HEK293 (cell line): ENCODE measurements around the gene NFE2L3.

Source experiments
- CTCF ChIA-PET: fragments of 350-600 bp; formaldehyde crosslinking; extraction: SDS; loops from one replicate; lab custom pipeline; 2021; ENCODE audit warnings: antibody characterized with exemption; lab: Yijun Ruan, JAX
- POLR2A ChIA-PET: fragments of 300-600 bp; formaldehyde crosslinking; extraction: SDS; loops from one replicate; lab custom pipeline; 2020; ENCODE audit warnings: antibody characterized with exemption, inconsistent platforms; lab: Yijun Ruan, JAX
- H3K27ac ChIP-seq: fragments of 200-500 bp; sonication (Bioruptor generic); 2 replicates; pipeline ENCODE4 v1.5.1; 2014; ENCODE audit warnings: low read depth, low read length, control low read depth, inconsistent platforms; ENCODE audit errors: extremely low read depth
- H3K36me3 ChIP-seq, 2 experiments: fragments of 200-500 bp in 1 of 2; sonication (Bioruptor generic) in 1 of 2; 1 replicate in 1 of 2; 2 replicates in 1 of 2; pipeline ENCODE4 v1.5.1; 2014 to 2017; ENCODE audit warnings: inconsistent platforms in 2 of 2, low read length in 2 of 2; ENCODE audit not compliant: control insufficient read depth in 2 of 2, insufficient read depth in 1 of 2
- H3K4me1 ChIP-seq: fragments of 200-500 bp; sonication (Bioruptor generic); 2 replicates; pipeline ENCODE4 v1.5.1; 2014; ENCODE audit warnings: mild to moderate bottlenecking, low read length, inconsistent platforms; ENCODE audit not compliant: control insufficient read depth, insufficient read depth
- H3K4me3 ChIP-seq: 2 replicates; pipeline ENCODE4 v1.5.1; 2011; ENCODE audit warnings: low read depth, mild to moderate bottlenecking, control low read depth, low read length, moderate library complexity
- H3K9me3 ChIP-seq: fragments of 200-500 bp; sonication (Bioruptor generic); 2 replicates; pipeline ENCODE4 v1.5.1; 2014; ENCODE audit warnings: low read depth, low read length, inconsistent platforms; ENCODE audit not compliant: control insufficient read depth, insufficient read depth
- BCL11A ChIP-seq: fragments of 450-650 bp; formaldehyde crosslinking; IDR thresholded peaks from 2 replicates; pipeline ENCODE4 v1.5.1; 2016; ENCODE audit warnings: low read depth, missing biosample characterization, missing genetic modification characterization
- GLI4 ChIP-seq: fragments of 450-650 bp; formaldehyde crosslinking; IDR thresholded peaks from 2 replicates; pipeline ENCODE4 v1.5.1; 2016; ENCODE audit warnings: missing biosample characterization, missing genetic modification characterization
- IKZF3 ChIP-seq: fragments of 450-650 bp; IDR thresholded peaks from 2 replicates; pipeline ENCODE4 v1.5.0; 2018; ENCODE audit warnings: missing biosample characterization, mild to moderate bottlenecking, missing genetic modification characterization, moderate library complexity
- INSM2 ChIP-seq: fragments of 450-650 bp; formaldehyde crosslinking; IDR thresholded peaks from 2 replicates; pipeline ENCODE4 v1.5.1; 2016; ENCODE audit warnings: missing biosample characterization, missing genetic modification characterization
- SP2 ChIP-seq: fragments of 450-650 bp; formaldehyde crosslinking; IDR thresholded peaks from 2 replicates; pipeline ENCODE4 v1.5.1; 2016; ENCODE audit warnings: missing biosample characterization, missing genetic modification characterization
- SP3 ChIP-seq: fragments of 450-650 bp; formaldehyde crosslinking; IDR thresholded peaks from 2 replicates; pipeline ENCODE4 v1.5.1; 2016; ENCODE audit warnings: missing biosample characterization, missing genetic modification characterization
- TCF7L2 ChIP-seq: IDR thresholded peaks from 2 replicates; pipeline ENCODE4 v1.6.1; 2011; ENCODE audit warnings: low read depth, mild to moderate bottlenecking, inconsistent platforms, low read length, moderate library complexity, borderline replicate concordance
- TRIM28 ChIP-seq: IDR thresholded peaks from 2 replicates; pipeline ENCODE4 v1.6.1; 2011; ENCODE audit warnings: low read length, control low read depth, borderline replicate concordance
- YY2 ChIP-seq: fragments of 450-650 bp; formaldehyde crosslinking; IDR thresholded peaks from 2 replicates; pipeline ENCODE4 v1.5.1; 2016; ENCODE audit warnings: missing biosample characterization, missing genetic modification characterization
- ZBTB17 ChIP-seq: fragments of 450-650 bp; formaldehyde crosslinking; IDR thresholded peaks from 2 replicates; pipeline ENCODE4 v1.5.1; 2016; ENCODE audit warnings: missing biosample characterization, missing genetic modification characterization
- ZBTB7A ChIP-seq: fragments of 450-650 bp; formaldehyde crosslinking; IDR thresholded peaks from 2 replicates; pipeline ENCODE4 v1.5.1; 2016; ENCODE audit warnings: low read depth, missing biosample characterization, missing genetic modification characterization
- ZFHX2 ChIP-seq: fragments of 450-650 bp; formaldehyde crosslinking; conservative IDR thresholded peaks from 2 replicates; pipeline ENCODE4 v1.5.1; 2016; ENCODE audit warnings: missing biosample characterization, missing genetic modification characterization
- ZNF221 ChIP-seq: fragments of 450-650 bp; formaldehyde crosslinking; IDR thresholded peaks from 2 replicates; pipeline ENCODE4 v1.5.1; 2017; ENCODE audit warnings: missing biosample characterization, missing genetic modification characterization, borderline replicate concordance
- ZNF37A ChIP-seq: fragments of 450-650 bp; IDR thresholded peaks from 2 replicates; pipeline ENCODE4 v1.5.1; 2018; ENCODE audit warnings: missing biosample characterization, missing genetic modification characterization
- ZNF416 ChIP-seq: fragments of 450-650 bp; formaldehyde crosslinking; IDR thresholded peaks from 2 replicates; pipeline ENCODE4 v1.5.1; 2016; ENCODE audit warnings: missing biosample characterization, missing genetic modification characterization
- ZNF426 ChIP-seq: fragments of 450-650 bp; formaldehyde crosslinking; IDR thresholded peaks from 2 replicates; pipeline ENCODE4 v1.5.1; 2017; ENCODE audit warnings: missing biosample characterization, missing genetic modification characterization, mild to moderate bottlenecking, inconsistent platforms, moderate library complexity
- ZNF629 ChIP-seq: fragments of 450-650 bp; formaldehyde crosslinking; IDR thresholded peaks from 2 replicates; pipeline ENCODE4 v1.5.1; 2017; ENCODE audit warnings: missing biosample characterization, missing genetic modification characterization
- ZNF785 ChIP-seq: fragments of 450-650 bp; formaldehyde crosslinking; IDR thresholded peaks from 2 replicates; pipeline ENCODE4 v1.5.1; 2016; ENCODE audit warnings: missing biosample characterization, missing genetic modification characterization
- ZSCAN30 ChIP-seq: fragments of 450-650 bp; IDR thresholded peaks from 2 replicates; pipeline ENCODE4 v1.5.1; 2018; ENCODE audit warnings: missing biosample characterization, mild to moderate bottlenecking, missing genetic modification characterization, moderate library complexity
- ZXDB ChIP-seq: fragments of 450-650 bp; formaldehyde crosslinking; IDR thresholded peaks from 2 replicates; pipeline ENCODE4 v1.5.1; 2016; ENCODE audit warnings: missing biosample characterization, missing genetic modification characterization
- TF ChIP-seq, protein P1 (sequence below): fragments of 450-650 bp; formaldehyde crosslinking; IDR thresholded peaks from 2 replicates; pipeline ENCODE4 v1.5.1; 2017; ENCODE audit warnings: missing biosample characterization, missing genetic modification characterization
- TF ChIP-seq, protein P2 (sequence below): fragments of 450-650 bp; formaldehyde crosslinking; IDR thresholded peaks from 2 replicates; pipeline ENCODE4 v1.5.1; 2017; ENCODE audit warnings: missing biosample characterization, missing genetic modification characterization
- TF ChIP-seq, protein P3 (sequence below): fragments of 450-650 bp; formaldehyde crosslinking; IDR thresholded peaks from 2 replicates; pipeline ENCODE4 v1.5.1; 2017; ENCODE audit warnings: missing biosample characterization, missing genetic modification characterization

NFE2L3 gene

DNA sequence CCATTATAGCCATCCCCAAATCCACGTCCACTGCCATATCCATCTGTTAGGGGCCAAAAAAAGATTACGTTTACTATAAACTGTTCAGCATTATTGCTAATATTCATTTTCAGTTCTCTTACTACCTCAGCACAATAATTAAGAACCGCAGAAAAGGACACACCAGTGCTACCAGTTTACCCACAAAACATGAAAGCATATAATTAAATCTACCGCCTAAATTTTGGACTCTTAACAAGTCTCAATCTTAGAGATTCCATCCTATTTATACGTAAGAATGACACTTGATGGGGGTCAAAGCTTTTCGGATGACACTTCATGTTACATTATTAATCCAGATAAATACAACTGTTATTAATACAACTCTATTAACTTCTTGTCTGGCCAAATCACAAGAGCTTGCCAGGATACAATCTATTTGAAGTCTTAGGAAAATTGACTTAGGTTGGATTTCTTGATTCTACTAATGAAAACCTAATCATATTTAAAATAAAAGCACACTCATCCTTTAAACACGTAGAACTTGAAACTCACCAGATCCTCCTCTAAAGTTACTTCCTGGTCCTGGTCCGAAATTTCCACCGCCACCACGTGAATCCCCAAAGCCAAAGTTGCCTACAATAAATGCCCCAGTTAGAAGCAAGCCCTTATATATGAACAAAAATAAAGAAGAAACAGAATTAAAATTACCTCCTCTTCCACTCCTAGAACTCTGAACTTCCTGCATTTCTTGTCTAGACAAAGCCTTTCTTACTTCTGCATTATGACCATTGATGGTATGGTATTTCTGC lies 44.1 kb downstream of the NFE2L3 start:
- ChIA-PET POLR2A (interaction anchor here (0.9 to 6.0 kb wide), 4 partner anchors 8 to 112 kb away, joined by 3 to 56 read pairs (median 5); no protein-coding TSS in a partner anchor), CTCF (interaction anchor here (0.6 to 3.9 kb wide), 4 partner anchors 7 to 278 kb away, joined by 3 to 48 read pairs (median 8); no protein-coding TSS in a partner anchor)
- TF ChIP-seq ZNF629 (tag by site-specific recombination) (no peak), ZNF221 (tag by site-specific recombination) (no peak), ZSCAN30 (tag by site-specific recombination) (no peak), TRIM28 (no peak), ZBTB17 (no peak), SP2 (tag by site-specific recombination) (no peak), GLI4 (no peak), YY2 (tag by site-specific recombination) (no peak), IKZF3 (no peak)
- TF ChIP-seq, protein P1, sequence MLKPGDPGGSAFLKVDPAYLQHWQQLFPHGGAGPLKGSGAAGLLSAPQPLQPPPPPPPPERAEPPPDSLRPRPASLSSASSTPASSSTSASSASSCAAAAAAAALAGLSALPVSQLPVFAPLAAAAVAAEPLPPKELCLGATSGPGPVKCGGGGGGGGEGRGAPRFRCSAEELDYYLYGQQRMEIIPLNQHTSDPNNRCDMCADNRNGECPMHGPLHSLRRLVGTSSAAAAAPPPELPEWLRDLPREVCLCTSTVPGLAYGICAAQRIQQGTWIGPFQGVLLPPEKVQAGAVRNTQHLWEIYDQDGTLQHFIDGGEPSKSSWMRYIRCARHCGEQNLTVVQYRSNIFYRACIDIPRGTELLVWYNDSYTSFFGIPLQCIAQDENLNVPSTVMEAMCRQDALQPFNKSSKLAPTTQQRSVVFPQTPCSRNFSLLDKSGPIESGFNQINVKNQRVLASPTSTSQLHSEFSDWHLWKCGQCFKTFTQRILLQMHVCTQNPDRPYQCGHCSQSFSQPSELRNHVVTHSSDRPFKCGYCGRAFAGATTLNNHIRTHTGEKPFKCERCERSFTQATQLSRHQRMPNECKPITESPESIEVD (tag by site-specific recombination), result no peak
- TF ChIP-seq, protein P2, sequence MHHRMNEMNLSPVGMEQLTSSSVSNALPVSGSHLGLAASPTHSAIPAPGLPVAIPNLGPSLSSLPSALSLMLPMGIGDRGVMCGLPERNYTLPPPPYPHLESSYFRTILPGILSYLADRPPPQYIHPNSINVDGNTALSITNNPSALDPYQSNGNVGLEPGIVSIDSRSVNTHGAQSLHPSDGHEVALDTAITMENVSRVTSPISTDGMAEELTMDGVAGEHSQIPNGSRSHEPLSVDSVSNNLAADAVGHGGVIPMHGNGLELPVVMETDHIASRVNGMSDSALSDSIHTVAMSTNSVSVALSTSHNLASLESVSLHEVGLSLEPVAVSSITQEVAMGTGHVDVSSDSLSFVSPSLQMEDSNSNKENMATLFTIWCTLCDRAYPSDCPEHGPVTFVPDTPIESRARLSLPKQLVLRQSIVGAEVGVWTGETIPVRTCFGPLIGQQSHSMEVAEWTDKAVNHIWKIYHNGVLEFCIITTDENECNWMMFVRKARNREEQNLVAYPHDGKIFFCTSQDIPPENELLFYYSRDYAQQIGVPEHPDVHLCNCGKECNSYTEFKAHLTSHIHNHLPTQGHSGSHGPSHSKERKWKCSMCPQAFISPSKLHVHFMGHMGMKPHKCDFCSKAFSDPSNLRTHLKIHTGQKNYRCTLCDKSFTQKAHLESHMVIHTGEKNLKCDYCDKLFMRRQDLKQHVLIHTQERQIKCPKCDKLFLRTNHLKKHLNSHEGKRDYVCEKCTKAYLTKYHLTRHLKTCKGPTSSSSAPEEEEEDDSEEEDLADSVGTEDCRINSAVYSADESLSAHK (tag by site-specific recombination), result no peak
- TF ChIP-seq, protein P3, sequence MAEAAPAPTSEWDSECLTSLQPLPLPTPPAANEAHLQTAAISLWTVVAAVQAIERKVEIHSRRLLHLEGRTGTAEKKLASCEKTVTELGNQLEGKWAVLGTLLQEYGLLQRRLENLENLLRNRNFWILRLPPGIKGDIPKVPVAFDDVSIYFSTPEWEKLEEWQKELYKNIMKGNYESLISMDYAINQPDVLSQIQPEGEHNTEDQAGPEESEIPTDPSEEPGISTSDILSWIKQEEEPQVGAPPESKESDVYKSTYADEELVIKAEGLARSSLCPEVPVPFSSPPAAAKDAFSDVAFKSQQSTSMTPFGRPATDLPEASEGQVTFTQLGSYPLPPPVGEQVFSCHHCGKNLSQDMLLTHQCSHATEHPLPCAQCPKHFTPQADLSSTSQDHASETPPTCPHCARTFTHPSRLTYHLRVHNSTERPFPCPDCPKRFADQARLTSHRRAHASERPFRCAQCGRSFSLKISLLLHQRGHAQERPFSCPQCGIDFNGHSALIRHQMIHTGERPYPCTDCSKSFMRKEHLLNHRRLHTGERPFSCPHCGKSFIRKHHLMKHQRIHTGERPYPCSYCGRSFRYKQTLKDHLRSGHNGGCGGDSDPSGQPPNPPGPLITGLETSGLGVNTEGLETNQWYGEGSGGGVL (tag by site-specific recombination), result no peak
- Histone ChIP-seq H3K9me3 (no peaks in the 10 kb centered on the region), H3K27ac (no peak overlapping the region), H3K4me1 (peaks cover 12% of the 10 kb centered on the region), H3K36me3 (peaks cover 63 to 84% of the 10 kb centered on the region in 2 experiments), H3K4me3 (peak overlapping the region; percentile 100)

- peaks cover 12% of the 10 kb centered on the region for H3K4me1 ChIP-seq
- peak overlapping the region; percentile 100 for H3K4me3 ChIP-seq
- ChIA-PET POLR2A (interaction anchor here (0.9 to 6.0 kb wide), 4 partner anchors 9 to 335 kb away, joined by 5 to 56 read pairs (median 10); partner anchors contain the start of gene NFE2L3), CTCF (interaction anchor here (0.6 to 3.9 kb wide), 16 partner anchors 8 to 964 kb away, joined by 3 to 48 read pairs (median 4); partner anchors contain the start of gene NFE2L3)
- no peaks in the 10 kb centered on the region for H3K9me3 ChIP-seq
- H3K27ac ChIP-seq, result no peak overlapping the region
- H3K36me3 ChIP-seq, result peaks cover 50 to 70% of the 10 kb centered on the region in 2 experiments
- TF ChIP-seq TCF7L2 (no peak), ZBTB7A (tag by site-specific recombination) (no peak), ZNF426 (peak; percentile 8; the same call in 1 of the 2 replicates), SP3 (no peak), ZNF37A (tag by site-specific recombination) (no peak), ZFHX2 (tag by site-specific recombination) (no peak), ZNF416 (tag by site-specific recombination) (no peak), ZNF785 (tag by site-specific recombination) (no peak), INSM2 (tag by site-specific recombination) (no peak), BCL11A (tag by site-specific recombination) (no peak), ZXDB (tag by site-specific recombination) (no peak)
- TF ChIP-seq, protein P1 (tag by site-specific recombination), result peak; percentile 16; the same call in 1 of the 2 replicates
These were observed 45.4 kb downstream of the NFE2L3 start for GRCh38 chr7:26197153-26198115.
